Prostate gland (tissue), 2 donors: ENCODE results near the gene NKRF. TPM values are rescaled to one million over a fixed set of nuclear protein-coding genes. Genes with fewer than 3 reads are reported as not detected.
A peak's percentile ranks its signal among the peaks of the same experiment; 100 is the strongest.

Source experiments
- DNase-seq: peaks from one replicate; pipeline ENCODE4 v3.0.0-alpha.2; 2019; ENCODE audit warnings: low spot score
- H3K27ac ChIP-seq, 2 donors: fragments of 200-600 bp; sonication (generic); 2 replicates each; pipeline ENCODE4 v1.5.1; 2017 to 2019
- H3K27me3 ChIP-seq: fragments of 200-600 bp; sonication (generic); replicated peaks from 2 replicates; pipeline ENCODE4 v1.5.1; 2019; ENCODE audit not compliant: insufficient read depth
- H3K36me3 ChIP-seq, 2 donors: fragments of 200-600 bp; sonication (generic); 1 replicate in 1 of 2; 2 replicates in 1 of 2; pipeline versions ENCODE4 v1.5.1 to v1.8.1; 2017 to 2019
- H3K4me1 ChIP-seq: fragments of 200-600 bp; sonication (generic); replicated peaks from 2 replicates; pipeline ENCODE4 v1.5.1; 2019
- H3K4me3 ChIP-seq, 2 donors: fragments of 200-600 bp; sonication (generic); 2 replicates each; pipeline ENCODE4 v1.5.1; 2017 to 2019
- H3K9me3 ChIP-seq: fragments of 200-600 bp; sonication (generic); 2 replicates; pipeline ENCODE4 v1.5.1; 2017
- POLR2A ChIP-seq: fragments of 450-650 bp; IDR thresholded peaks from one replicate; pipeline ENCODE4 v1.6.1; 2016; ENCODE audit warnings: antibody characterized with exemption, mild to moderate bottlenecking
- POLR2AphosphoS5 ChIP-seq: sonication (generic); formaldehyde crosslinking; IDR thresholded peaks from one replicate; pipeline ENCODE4 v1.6.1; 2017; ENCODE audit warnings: antibody characterized with exemption
- WGBS: methylation state at CpG from one replicate; pipeline ENCODE4 v1.1.5; 2018; 5-methylcytosine and 5-hydroxymethylcytosine counted together
- intact Hi-C: fragments of 100-400 bp; cut with DNase I; formaldehyde crosslinking; loops from one replicate; pipeline ENCODE4 v1.14.2; 2022
- total RNA-seq, 2 donors: library from RNA; depleted of rRNA; stranded (reverse); fragments of >200 nt; gene quantifications; one replicate each; pipeline ENCODE4 v1.1.0, GENCODE V29; 2016
- TF ChIP-seq, protein P1 (sequence below), 4 experiments: fragments of 200-600 bp in 2 of 4; fragments of 450-650 bp in 2 of 4; sonication (generic) in 2 of 4; IDR thresholded peaks; 1 replicate in 3 of 4; 2 replicates in 1 of 4; pipeline ENCODE4 v1.5.1; 2016 to 2019; ENCODE audit warnings: antibody characterized with exemption in 4 of 4, mild to moderate bottlenecking in 2 of 4, moderate library complexity in 2 of 4

The NKRF gene
- total RNA-seq, 2 donors from 2014 or later: 6.6 to 6.9 TPM

DNA sequence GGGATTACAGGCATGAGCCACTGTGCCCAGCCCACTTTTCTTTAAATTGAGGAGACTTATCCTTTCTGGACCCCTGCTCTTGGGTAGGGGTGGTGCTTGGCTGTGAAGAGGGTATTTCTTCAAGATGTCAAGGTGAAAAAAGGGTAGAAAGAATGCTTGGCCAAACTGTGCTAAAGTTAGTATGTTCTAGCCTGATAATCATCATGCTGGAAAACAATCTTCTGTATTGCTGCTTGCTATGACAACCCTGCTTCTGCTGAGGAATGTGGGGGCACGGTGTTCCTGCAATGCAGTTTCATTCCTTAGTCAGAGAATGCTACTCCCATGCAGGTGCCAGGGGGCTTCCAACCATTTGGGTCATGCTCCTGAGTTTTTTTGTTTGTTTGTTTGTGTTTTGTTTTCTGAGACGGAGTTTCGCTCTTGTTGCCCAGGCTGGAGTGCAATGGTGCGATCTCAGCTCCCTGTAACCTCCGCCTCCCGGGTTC, 35.8 kb downstream of the NKRF start:
- TF ChIP-seq, protein P1, sequence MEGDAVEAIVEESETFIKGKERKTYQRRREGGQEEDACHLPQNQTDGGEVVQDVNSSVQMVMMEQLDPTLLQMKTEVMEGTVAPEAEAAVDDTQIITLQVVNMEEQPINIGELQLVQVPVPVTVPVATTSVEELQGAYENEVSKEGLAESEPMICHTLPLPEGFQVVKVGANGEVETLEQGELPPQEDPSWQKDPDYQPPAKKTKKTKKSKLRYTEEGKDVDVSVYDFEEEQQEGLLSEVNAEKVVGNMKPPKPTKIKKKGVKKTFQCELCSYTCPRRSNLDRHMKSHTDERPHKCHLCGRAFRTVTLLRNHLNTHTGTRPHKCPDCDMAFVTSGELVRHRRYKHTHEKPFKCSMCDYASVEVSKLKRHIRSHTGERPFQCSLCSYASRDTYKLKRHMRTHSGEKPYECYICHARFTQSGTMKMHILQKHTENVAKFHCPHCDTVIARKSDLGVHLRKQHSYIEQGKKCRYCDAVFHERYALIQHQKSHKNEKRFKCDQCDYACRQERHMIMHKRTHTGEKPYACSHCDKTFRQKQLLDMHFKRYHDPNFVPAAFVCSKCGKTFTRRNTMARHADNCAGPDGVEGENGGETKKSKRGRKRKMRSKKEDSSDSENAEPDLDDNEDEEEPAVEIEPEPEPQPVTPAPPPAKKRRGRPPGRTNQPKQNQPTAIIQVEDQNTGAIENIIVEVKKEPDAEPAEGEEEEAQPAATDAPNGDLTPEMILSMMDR (IDR thresholded peaks at IDR 0.05): no peak
- TF ChIP-seq POLR2A (no peak), POLR2AphosphoS5 (no peak)
- no peak overlapping the region for H3K4me3 ChIP-seq
- no peak overlapping the region for H3K27ac ChIP-seq
- no peaks in the 10 kb centered on the region for H3K4me1 ChIP-seq
- intact Hi-C loops: loop anchor here (10.0 kb wide), 2 partner anchors 56 to 106 kb away; partner anchors contain the start of gene SLC25A5
- WGBS: 83% methylated on average over 6 of the region's 6 CpGs
- no peaks in the 10 kb centered on the region for H3K9me3 ChIP-seq
- no peaks in the 10 kb centered on the region for H3K27me3 ChIP-seq
- no peaks in the 10 kb centered on the region for H3K36me3 ChIP-seq
- DNase-seq: no peak

DNA sequence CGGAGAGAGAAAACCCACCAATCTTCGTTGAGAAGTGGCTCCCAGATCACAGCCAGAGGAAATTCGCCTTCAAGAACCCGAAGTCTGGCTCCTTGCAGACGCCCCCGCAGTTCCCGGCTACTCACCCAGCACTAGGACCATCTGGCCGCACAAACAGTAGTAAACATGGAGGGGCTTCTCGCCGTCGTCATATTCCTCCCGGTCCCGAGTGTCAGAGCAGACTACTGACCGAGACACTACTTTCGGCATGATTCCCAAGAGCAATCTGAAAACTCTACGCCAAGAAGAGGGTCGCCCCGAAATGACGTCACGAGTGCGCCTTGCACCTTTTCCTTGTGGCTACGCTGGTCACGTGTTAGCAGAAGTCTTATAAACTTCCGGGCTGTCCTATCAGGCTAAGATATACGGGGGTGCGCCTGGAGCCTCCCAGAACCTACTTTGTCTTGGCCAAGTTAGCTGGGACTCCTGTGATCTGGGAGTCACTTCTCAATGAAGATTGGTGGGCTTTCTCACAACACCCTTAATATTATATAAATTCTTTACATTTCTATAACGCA, 41.0 kb downstream of the NKRF start, which contains the start of gene STEEP1:
Gene STEEP1 (minus strand): TSS at position 303 of the 557 bp plus-strand sequence. CDS start 54 bp downstream, at position 249.
- no peaks in the 10 kb centered on the region for H3K36me3 ChIP-seq
- peak; percentile 79 for DNase-seq
- H3K9me3 ChIP-seq: no peaks in the 10 kb centered on the region
- H3K4me3 ChIP-seq: peak within 1 kb of the TSS; percentile 42
- H3K27me3 ChIP-seq: no peaks in the 10 kb centered on the region
- H3K27ac ChIP-seq: peak within 1 kb of the TSS; percentile 63 to 64
- intact Hi-C loops: loop anchor here (1.0 kb wide), 1 partner anchor 9 kb away; the partner anchor contains the start of gene UBE2A
- H3K4me1 ChIP-seq: no peaks in the 10 kb centered on the region
- TF ChIP-seq POLR2AphosphoS5 (peak; percentile 96), POLR2A (no peak)
- TF ChIP-seq, protein P1 (IDR thresholded peaks at IDR 0.05): no peak
- WGBS: 1% methylated on average over 17 of the region's 27 CpGs

DNA sequence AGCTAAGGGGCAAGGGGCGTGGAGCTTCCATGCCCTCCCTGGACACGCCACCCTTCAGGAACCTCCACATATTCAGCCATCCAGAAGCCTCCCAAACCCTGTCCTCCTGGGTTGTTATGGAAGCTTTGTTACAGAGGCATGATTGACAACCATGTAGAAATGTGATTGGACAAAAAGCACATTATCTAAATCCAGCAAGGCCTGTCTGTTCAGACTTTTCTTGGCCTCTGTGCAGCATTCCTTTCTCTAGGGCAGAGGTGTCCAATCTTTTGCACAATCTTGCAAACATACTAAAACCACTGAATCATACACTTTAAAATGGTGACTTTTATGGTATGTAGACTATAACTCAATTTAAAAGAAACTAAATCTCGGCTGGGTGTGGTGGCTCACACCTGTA, 53.7 kb downstream of the NKRF start:
- H3K9me3 ChIP-seq: no peaks in the 10 kb centered on the region
- intact Hi-C loops: no loop called here
- no peak overlapping the region for H3K27ac ChIP-seq
- TF ChIP-seq POLR2AphosphoS5: no peak
- TF ChIP-seq, protein P1 (IDR thresholded peaks at IDR 0.05): no peak
- no peak for TF ChIP-seq POLR2A
- no peak for DNase-seq
- H3K36me3 ChIP-seq: no peaks in the 10 kb centered on the region
- no peaks in the 10 kb centered on the region for H3K27me3 ChIP-seq
- 75% methylated on average over 3 of the region's 3 CpGs for WGBS
- no peak overlapping the region for H3K4me3 ChIP-seq
- no peaks in the 10 kb centered on the region for H3K4me1 ChIP-seq

DNA sequence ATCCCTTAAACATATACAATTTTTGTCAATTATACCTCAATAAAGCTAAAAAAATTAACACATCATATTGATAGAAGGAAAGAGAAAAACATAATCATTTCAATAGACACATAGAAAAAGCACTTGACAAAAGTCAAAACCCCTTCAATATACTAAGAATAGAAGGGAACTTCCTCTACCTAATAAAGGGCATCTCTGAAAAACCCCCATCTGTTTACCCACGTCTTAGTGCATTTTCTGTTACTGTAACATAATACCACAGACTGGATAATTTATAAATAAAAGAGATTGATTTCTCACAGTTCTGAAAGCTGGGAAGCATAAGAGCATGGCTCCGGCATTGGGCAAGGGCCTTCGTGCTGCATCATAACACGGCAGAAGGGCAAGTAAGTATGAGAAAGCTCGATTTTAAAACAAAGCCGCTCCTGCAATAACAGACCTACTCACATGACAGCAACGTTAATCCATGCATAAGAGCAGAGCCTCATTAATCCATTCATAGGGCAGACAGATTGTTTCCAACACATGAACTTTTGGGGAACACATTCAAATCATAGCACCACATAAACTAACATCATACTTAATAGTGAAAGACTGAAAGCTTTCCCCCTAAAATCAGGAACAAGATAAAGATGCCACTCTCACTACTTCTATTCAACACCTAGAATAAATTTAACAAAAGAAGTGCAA, 56.8 kb downstream of the NKRF start:
- no peaks in the 10 kb centered on the region for H3K27me3 ChIP-seq
- intact Hi-C loops: no loop called here
- DNase-seq: no peak
- no peak overlapping the region for H3K27ac ChIP-seq
- TF ChIP-seq POLR2AphosphoS5 (no peak), POLR2A (no peak)
- TF ChIP-seq, protein P1 (IDR thresholded peaks at IDR 0.05): no peak
- no peaks in the 10 kb centered on the region for H3K9me3 ChIP-seq
- H3K4me1 ChIP-seq: no peaks in the 10 kb centered on the region
- H3K36me3 ChIP-seq: no peaks in the 10 kb centered on the region
- 65% methylated on average over 7 of the region's 7 CpGs for WGBS
- no peak overlapping the region for H3K4me3 ChIP-seq
